ENCODE results near the gene FEV.

GRCh38 chr2:218959761-218960308 lies 25.1 kb downstream of the FEV start:
- TF ChIP-seq, protein P1, sequence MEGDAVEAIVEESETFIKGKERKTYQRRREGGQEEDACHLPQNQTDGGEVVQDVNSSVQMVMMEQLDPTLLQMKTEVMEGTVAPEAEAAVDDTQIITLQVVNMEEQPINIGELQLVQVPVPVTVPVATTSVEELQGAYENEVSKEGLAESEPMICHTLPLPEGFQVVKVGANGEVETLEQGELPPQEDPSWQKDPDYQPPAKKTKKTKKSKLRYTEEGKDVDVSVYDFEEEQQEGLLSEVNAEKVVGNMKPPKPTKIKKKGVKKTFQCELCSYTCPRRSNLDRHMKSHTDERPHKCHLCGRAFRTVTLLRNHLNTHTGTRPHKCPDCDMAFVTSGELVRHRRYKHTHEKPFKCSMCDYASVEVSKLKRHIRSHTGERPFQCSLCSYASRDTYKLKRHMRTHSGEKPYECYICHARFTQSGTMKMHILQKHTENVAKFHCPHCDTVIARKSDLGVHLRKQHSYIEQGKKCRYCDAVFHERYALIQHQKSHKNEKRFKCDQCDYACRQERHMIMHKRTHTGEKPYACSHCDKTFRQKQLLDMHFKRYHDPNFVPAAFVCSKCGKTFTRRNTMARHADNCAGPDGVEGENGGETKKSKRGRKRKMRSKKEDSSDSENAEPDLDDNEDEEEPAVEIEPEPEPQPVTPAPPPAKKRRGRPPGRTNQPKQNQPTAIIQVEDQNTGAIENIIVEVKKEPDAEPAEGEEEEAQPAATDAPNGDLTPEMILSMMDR (IDR thresholded peaks at IDR 0.05; ENCODE audit: low read length): no peak
- TF ChIP-seq EZH2 (optimal IDR thresholded peaks at IDR 0.05; ENCODE audit: low read depth, low read length): no peak
- TF ChIP-seq EZH2phosphoT487 (IDR thresholded peaks at IDR 0.05; ENCODE audit: low read length): no peak
